ENCODE results near the gene CNTN4. TPM values are rescaled to one million over a fixed set of nuclear protein-coding genes. Genes with fewer than 3 reads are reported as not detected.

Gene CNTN4
- total RNA-seq, 1 donor from 2014 or later = 37.5 TPM

DNA sequence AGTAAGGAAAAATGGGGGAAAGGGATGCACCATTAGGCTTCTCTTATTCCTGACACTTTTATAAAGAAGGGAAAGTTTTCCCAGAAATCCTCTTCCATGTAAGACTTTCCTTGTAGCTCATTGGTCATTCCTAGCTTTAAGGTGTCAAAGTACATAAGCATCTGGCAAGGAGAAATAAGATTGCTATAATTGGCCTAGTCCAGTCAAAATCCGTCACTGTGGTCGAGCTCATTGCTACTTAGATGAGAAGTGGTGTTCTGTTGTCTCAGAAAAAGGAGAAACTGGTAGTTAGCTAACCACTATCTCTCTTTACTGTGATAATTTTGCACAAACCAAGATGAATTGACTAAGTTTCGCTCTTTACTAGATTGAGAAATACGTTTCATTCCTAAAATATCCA is 370.1 kb downstream of the CNTN4 start:
- Histone ChIP-seq H3K27me3 (no peaks in the 10 kb centered on the region), H3K4me1 (no peaks in the 10 kb centered on the region), H3K4me3 (no peak overlapping the region), H3K9me3 (no peaks in the 10 kb centered on the region), H3K36me3 (no peaks in the 10 kb centered on the region), H3K27ac (no peak overlapping the region)
- DNase-seq (ENCODE audit: low spot score in 2 of 2) = no peak
- intact Hi-C loops (cut with DNase I) = no loop called here
- TF ChIP-seq CTCF (IDR thresholded peaks at IDR 0.05) = no peak

GRCh38 chr3:2476996-2477395 is 378.3 kb downstream of the CNTN4 start:
- TF ChIP-seq CTCF (IDR thresholded peaks at IDR 0.05) = no peak
- DNase-seq (ENCODE audit: low spot score in 2 of 2) = no peak

DNA sequence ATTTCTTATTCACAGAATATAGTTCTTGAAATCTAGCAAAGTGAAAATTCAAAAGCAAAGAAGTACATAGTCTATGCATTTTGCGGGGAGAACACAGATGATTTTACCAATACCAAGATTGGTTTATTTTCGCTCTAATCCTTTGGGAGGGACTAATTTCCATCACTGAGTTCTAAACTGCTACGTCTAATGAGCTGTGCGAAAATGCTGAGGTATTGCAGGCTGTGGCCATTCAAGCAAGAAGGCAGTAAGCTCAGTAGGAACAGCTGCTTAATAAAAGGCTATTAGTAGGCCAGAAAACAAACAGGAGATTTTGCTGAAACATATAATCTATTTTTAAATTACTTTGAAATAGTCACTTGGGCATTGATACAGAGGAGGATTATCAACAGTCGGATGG is 379.0 kb downstream of the CNTN4 start:
- Histone ChIP-seq H3K36me3 (no peaks in the 10 kb centered on the region), H3K4me3 (no peak overlapping the region), H3K9me3 (no peaks in the 10 kb centered on the region), H3K27me3 (no peaks in the 10 kb centered on the region), H3K4me1 (no peaks in the 10 kb centered on the region), H3K27ac (no peak overlapping the region)
- intact Hi-C loops (cut with DNase I) = no loop called here
- DNase-seq (ENCODE audit: low spot score in 2 of 2) = no peak
- TF ChIP-seq CTCF (IDR thresholded peaks at IDR 0.05) = no peak

More at GRCh38 chr3:2476996-2477395, 378.3 kb downstream of the CNTN4 start:
- H3K27ac ChIP-seq = no peak overlapping the region
- H3K9me3 ChIP-seq = no peaks in the 10 kb centered on the region
- H3K4me1 ChIP-seq = no peaks in the 10 kb centered on the region
- intact Hi-C loops (cut with DNase I) = no loop called here
- H3K4me3 ChIP-seq = no peak overlapping the region
- no peaks in the 10 kb centered on the region for H3K27me3 ChIP-seq
- H3K36me3 ChIP-seq = no peaks in the 10 kb centered on the region

- DNase-seq (ENCODE audit: low spot score in 2 of 2) = no peak
- Histone ChIP-seq H3K9me3 (no peaks in the 10 kb centered on the region), H3K4me3 (no peak overlapping the region), H3K27me3 (no peaks in the 10 kb centered on the region), H3K36me3 (no peaks in the 10 kb centered on the region), H3K27ac (no peak overlapping the region), H3K4me1 (no peaks in the 10 kb centered on the region)
- intact Hi-C loops (cut with DNase I) = no loop called here
- no peak for TF ChIP-seq CTCF (IDR thresholded peaks at IDR 0.05)
These were observed 385.7 kb downstream of the CNTN4 start for GRCh38 chr3:2484162-2485026.

GRCh38 chr3:2485027-2485375 is 386.3 kb downstream of the CNTN4 start:
- H3K4me3 ChIP-seq = no peak overlapping the region
- H3K36me3 ChIP-seq = no peaks in the 10 kb centered on the region
- no peaks in the 10 kb centered on the region for H3K4me1 ChIP-seq
- no peaks in the 10 kb centered on the region for H3K27me3 ChIP-seq
- no peaks in the 10 kb centered on the region for H3K9me3 ChIP-seq
- DNase-seq (ENCODE audit: low spot score in 2 of 2) = no peak
- H3K27ac ChIP-seq = no peak overlapping the region
- TF ChIP-seq CTCF (IDR thresholded peaks at IDR 0.05) = no peak
- intact Hi-C loops (cut with DNase I) = no loop called here
